GM12878 (cell line): ENCODE measurements around the gene HTRA3. TPM values are rescaled to one million over a fixed set of nuclear protein-coding genes. Genes with fewer than 3 reads are reported as not detected.

Experiments
- ATAC-seq: fragments of 200-7000 bp; cut with Tn5 transposase; 3 replicates; pipeline ENCODE4 v1.9.1; 2020; ENCODE audit warnings: mild to moderate bottlenecking, moderate library complexity
- BruUV-seq: library from RNA; stranded (reverse); fragments of 400-500 nt; replicated peaks from 2 replicates; lab custom pipeline; 2021; lab: Mats Ljungman, UMichigan
- CTCF ChIA-PET: fragments of 300-600 bp; sonication (Branson Sonifier 250); formaldehyde crosslinking; extraction: SDS; loops from one replicate; lab custom pipeline; 2021; ENCODE audit warnings: inconsistent platforms; lab: Yijun Ruan, JAX
- POLR2A ChIA-PET: fragments of 350-600 bp; formaldehyde crosslinking; extraction: SDS; loops from one replicate; lab custom pipeline; 2021; ENCODE audit warnings: inconsistent platforms; lab: Charles Lee
- RAD21 ChIA-PET: fragments of 300-600 bp; sonication (Branson Sonifier 250); formaldehyde crosslinking; loops from one replicate; lab custom pipeline; 2023; ENCODE audit warnings: antibody characterized with exemption; ENCODE audit not compliant: unreplicated experiment; lab: Charles Lee
- SMC1A ChIA-PET: fragments of 300-600 bp; sonication (Branson Sonifier 250); formaldehyde crosslinking; loops from one replicate; lab custom pipeline; 2023; ENCODE audit not compliant: unreplicated experiment, uncharacterized antibody; lab: Charles Lee
- DNase-seq: peaks from one replicate; pipeline ENCODE4 v3.0.0-alpha.2; 2011; ENCODE audit warnings: low read depth, low spot score
- FAIRE-seq: peaks from 3 replicates; lab custom pipeline; 2011; peaks lifted over from hg19 to GRCh38; lab: Jason Lieb, UNC
- H2AFZ ChIP-seq: 2 replicates; pipeline ENCODE4 v1.6.0; 2011; ENCODE audit warnings: low read depth, low read length, control low read depth; ENCODE audit not compliant: control insufficient read depth
- H3K27ac ChIP-seq: 2 replicates; pipeline ENCODE4 v1.5.1; 2011; ENCODE audit warnings: control low read depth; ENCODE audit not compliant: control insufficient read depth, insufficient read depth
- H3K27me3 ChIP-seq, 2 experiments: replicated peaks in 1 of 2; 2 replicates each; pipeline versions ENCODE4 v1.6.0 to v1.6.1; 2011; ENCODE audit warnings: low read length in 1 of 2; ENCODE audit not compliant: control insufficient read depth in 2 of 2, insufficient read depth in 2 of 2
- H3K36me3 ChIP-seq, 2 experiments: 2 replicates each; pipeline ENCODE4 v1.5.1; 2011; ENCODE audit warnings: low read length in 1 of 2; ENCODE audit not compliant: control insufficient read depth in 2 of 2, insufficient read depth in 2 of 2
- H3K4me1 ChIP-seq: 2 replicates; pipeline ENCODE4 v1.6.1; 2011; ENCODE audit warnings: mild to moderate bottlenecking, low read length, moderate library complexity, mixed read lengths; ENCODE audit not compliant: control insufficient read depth, insufficient read depth
- H3K4me2 ChIP-seq: 2 replicates; pipeline ENCODE4 v1.6.0; 2011; ENCODE audit warnings: control low read depth; ENCODE audit not compliant: control insufficient read depth, insufficient read depth
- H3K4me3 ChIP-seq: fragments of 200-600 bp; sonication (generic); 2 replicates; pipeline ENCODE4 v1.5.1; 2016
- H3K79me2 ChIP-seq: 2 replicates; pipeline ENCODE4 v1.6.0; 2011; ENCODE audit warnings: low read length; ENCODE audit not compliant: control insufficient read depth, insufficient read depth
- H3K9ac ChIP-seq: 2 replicates; pipeline ENCODE4 v1.8.0; 2011; ENCODE audit warnings: low read length, control low read depth, mixed read lengths; ENCODE audit not compliant: control insufficient read depth, insufficient read depth
- H3K9me3 ChIP-seq: replicated peaks from 3 replicates; pipeline ENCODE4 v1.5.1; 2011; ENCODE audit warnings: mild to moderate bottlenecking, low read length; ENCODE audit not compliant: control insufficient read depth, insufficient read depth
- H4K20me1 ChIP-seq: 2 replicates; pipeline ENCODE4 v1.6.0; 2011; ENCODE audit not compliant: control insufficient read depth, insufficient read depth
- FOS ChIP-seq: IDR thresholded peaks from 3 replicates; pipeline ENCODE4 v1.6.1; 2011; ENCODE audit warnings: borderline replicate concordance; ENCODE audit not compliant: insufficient read length; ENCODE audit errors: extremely low read depth
- KAT2A ChIP-seq: conservative IDR thresholded peaks from 2 replicates; pipeline ENCODE4 v1.6.1; 2011; ENCODE audit warnings: low read depth, low read length; ENCODE audit not compliant: control insufficient read depth
- NFYA ChIP-seq: IDR thresholded peaks from 2 replicates; pipeline ENCODE4 v1.6.1; 2011; ENCODE audit warnings: low read depth, mild to moderate bottlenecking, low read length, improper control_type of control experiment, borderline replicate concordance
- SIX5 ChIP-seq: IDR thresholded peaks from 2 replicates; pipeline ENCODE4 v1.6.1; 2011; ENCODE audit warnings: mild to moderate bottlenecking, low read depth, low read length, moderate library complexity; ENCODE audit not compliant: severe bottlenecking
- SP1 ChIP-seq: IDR thresholded peaks from one replicate; pipeline ENCODE4 v1.6.1; 2011; ENCODE audit warnings: low read depth, low read length
- YBX1 ChIP-seq: fragments of 450-650 bp; IDR thresholded peaks from 2 replicates; pipeline ENCODE4 v1.6.1; 2016; ENCODE audit warnings: antibody characterized with exemption
- WGBS: methylation state at CpG from one replicate; pipeline ENCODE4 v1.1.6; 2016; ENCODE audit warnings: low lambda C conversion rate; ENCODE audit not compliant: insufficient replicate concordance, insufficient coverage; ENCODE audit errors: missing lambda C conversion rate; 5-methylcytosine and 5-hydroxymethylcytosine counted together
- in situ Hi-C: fragments of 300-500 bp; cut with MboI; formaldehyde crosslinking; loops from 9 replicates; pipeline ENCODE4 v1.14.3; 2018; ENCODE audit warnings: mixed read lengths
- intact Hi-C: fragments of 100-400 bp; cut with micrococcal nuclease; formaldehyde crosslinking; loops from one replicate; pipeline ENCODE4 v1.14.2; 2022; ENCODE audit not compliant: unreplicated experiment
- polyA plus RNA-seq, 11 experiments: library from polyadenylated mRNA; depleted of rRNA in 4 of 11; unstranded in 6 of 11; stranded (reverse) in 5 of 11; fragments of >200 nt; fragmentation: Nextera tagmentation in 4 of 11; fragmentation: Illumina TruSeq in 1 of 11; extraction: Ambion mirVana in 4 of 11; extraction: Trizol in 1 of 11; gene quantifications; 1 replicate in 1 of 11; 2 replicates in 10 of 11; pipeline versions ENCODE4 v1.2.1 to v1.2.3, GENCODE V29; 2011 to 2016; ENCODE audit warnings: inconsistent platforms in 2 of 11, missing spikeins in 2 of 11, low read depth in 1 of 11
- total RNA-seq, 4 experiments: library from RNA; depleted of rRNA in 3 of 4; stranded (reverse); fragments of >200 nt in 3 of 4; fragmentation: Illumina TruSeq in 1 of 4; extraction: Trizol in 1 of 4; gene quantifications; 2 replicates each; pipeline versions ENCODE4 v1.2.1 to v1.2.3, GENCODE V29; 2013 to 2021
- TF ChIP-seq, protein P1 (sequence below), 3 experiments: IDR thresholded peaks in 2 of 3; conservative IDR thresholded peaks in 1 of 3; 2 replicates each; pipeline ENCODE4 v1.5.1; 2011; ENCODE audit warnings: low read depth in 3 of 3, low read length in 3 of 3, mild to moderate bottlenecking in 3 of 3, control low read depth in 2 of 3, moderate library complexity in 2 of 3, inconsistent platforms in 1 of 3, mixed read lengths in 1 of 3; ENCODE audit not compliant: control insufficient read depth in 2 of 3, insufficient read depth in 1 of 3; ENCODE audit errors: extremely low read depth in 1 of 3
- TF ChIP-seq, protein P2 (sequence below): fragments of 450-650 bp; formaldehyde crosslinking; IDR thresholded peaks from 2 replicates; pipeline ENCODE4 v1.5.0; 2022; ENCODE audit warnings: mild to moderate bottlenecking, missing genetic modification characterization

Gene HTRA3
- total and polyA plus RNA-seq, 10 of the 15 experiments (the other 5 are each of a cell fraction or from before 2014, with no cell fraction given) = 0.04 to 1.2 (median 0.08) TPM; not detected in 7

DNA sequence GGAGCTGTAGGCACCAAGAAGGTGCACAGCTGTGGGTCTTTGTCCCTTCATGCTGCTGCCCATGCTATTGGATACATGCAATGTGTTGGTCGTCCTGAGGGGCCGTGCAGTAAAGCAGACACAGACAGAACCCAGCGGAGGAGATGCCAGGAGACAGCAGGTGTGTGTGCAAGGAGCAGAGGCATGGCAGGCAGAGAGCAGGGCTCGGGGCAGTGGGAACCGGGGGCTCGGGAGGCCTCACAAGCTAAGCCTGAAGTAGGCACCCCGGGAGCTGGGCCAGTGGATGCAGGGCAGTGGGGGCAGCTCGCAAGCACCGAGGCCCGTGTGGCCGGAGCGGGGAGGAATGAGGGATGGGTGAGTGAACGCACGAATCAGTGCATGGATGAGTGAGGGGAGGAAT, 13.2 kb downstream of the HTRA3 start:
- ATAC-seq (no peak), DNase-seq (no peak), FAIRE-seq (no peak)
- no peak overlapping the region for H3K4me2 ChIP-seq
- 32% methylated on average over 14 of the region's 14 CpGs for WGBS
- H3K27me3 ChIP-seq = peaks cover 0 to 2% of the 10 kb centered on the region in 2 experiments; a peak in 2 of 4 replicates
- no peaks in the 10 kb centered on the region for H4K20me1 ChIP-seq
- no peaks in the 10 kb centered on the region for H3K9me3 ChIP-seq
- no peak overlapping the region for H3K4me3 ChIP-seq
- H2AFZ ChIP-seq = no peak overlapping the region
- TF ChIP-seq NFYA = no peak
- TF ChIP-seq FOS = no peak
- TF ChIP-seq SIX5 = no peak
- no peak for TF ChIP-seq SP1
- TF ChIP-seq, protein P1, sequence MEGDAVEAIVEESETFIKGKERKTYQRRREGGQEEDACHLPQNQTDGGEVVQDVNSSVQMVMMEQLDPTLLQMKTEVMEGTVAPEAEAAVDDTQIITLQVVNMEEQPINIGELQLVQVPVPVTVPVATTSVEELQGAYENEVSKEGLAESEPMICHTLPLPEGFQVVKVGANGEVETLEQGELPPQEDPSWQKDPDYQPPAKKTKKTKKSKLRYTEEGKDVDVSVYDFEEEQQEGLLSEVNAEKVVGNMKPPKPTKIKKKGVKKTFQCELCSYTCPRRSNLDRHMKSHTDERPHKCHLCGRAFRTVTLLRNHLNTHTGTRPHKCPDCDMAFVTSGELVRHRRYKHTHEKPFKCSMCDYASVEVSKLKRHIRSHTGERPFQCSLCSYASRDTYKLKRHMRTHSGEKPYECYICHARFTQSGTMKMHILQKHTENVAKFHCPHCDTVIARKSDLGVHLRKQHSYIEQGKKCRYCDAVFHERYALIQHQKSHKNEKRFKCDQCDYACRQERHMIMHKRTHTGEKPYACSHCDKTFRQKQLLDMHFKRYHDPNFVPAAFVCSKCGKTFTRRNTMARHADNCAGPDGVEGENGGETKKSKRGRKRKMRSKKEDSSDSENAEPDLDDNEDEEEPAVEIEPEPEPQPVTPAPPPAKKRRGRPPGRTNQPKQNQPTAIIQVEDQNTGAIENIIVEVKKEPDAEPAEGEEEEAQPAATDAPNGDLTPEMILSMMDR (IDR thresholded peaks at IDR 0.05 in 2 of 3, conservative IDR thresholded peaks at IDR 0.05 in 1 of 3; ENCODE audit: control insufficient read depth in 2 of 3, extremely low read depth in 1 of 3, insufficient read depth in 1 of 3, low read depth in 3 of 3, low read length in 3 of 3) = no peak
- no peak for TF ChIP-seq KAT2A
- TF ChIP-seq, protein P2, sequence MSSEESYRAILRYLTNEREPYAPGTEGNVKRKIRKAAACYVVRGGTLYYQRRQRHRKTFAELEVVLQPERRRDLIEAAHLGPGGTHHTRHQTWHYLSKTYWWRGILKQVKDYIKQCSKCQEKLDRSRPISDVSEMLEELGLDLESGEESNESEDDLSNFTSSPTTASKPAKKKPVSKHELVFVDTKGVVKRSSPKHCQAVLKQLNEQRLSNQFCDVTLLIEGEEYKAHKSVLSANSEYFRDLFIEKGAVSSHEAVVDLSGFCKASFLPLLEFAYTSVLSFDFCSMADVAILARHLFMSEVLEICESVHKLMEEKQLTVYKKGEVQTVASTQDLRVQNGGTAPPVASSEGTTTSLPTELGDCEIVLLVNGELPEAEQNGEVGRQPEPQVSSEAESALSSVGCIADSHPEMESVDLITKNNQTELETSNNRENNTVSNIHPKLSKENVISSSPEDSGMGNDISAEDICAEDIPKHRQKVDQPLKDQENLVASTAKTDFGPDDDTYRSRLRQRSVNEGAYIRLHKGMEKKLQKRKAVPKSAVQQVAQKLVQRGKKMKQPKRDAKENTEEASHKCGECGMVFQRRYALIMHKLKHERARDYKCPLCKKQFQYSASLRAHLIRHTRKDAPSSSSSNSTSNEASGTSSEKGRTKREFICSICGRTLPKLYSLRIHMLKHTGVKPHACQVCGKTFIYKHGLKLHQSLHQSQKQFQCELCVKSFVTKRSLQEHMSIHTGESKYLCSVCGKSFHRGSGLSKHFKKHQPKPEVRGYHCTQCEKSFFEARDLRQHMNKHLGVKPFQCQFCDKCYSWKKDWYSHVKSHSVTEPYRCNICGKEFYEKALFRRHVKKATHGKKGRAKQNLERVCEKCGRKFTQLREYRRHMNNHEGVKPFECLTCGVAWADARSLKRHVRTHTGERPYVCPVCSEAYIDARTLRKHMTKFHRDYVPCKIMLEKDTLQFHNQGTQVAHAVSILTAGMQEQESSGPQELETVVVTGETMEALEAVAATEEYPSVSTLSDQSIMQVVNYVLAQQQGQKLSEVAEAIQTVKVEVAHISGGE = no peak
- no peak for TF ChIP-seq YBX1
- ChIA-PET RAD21 (interaction anchor here (2.0 kb wide), 1 partner anchor 106 kb away, joined by 4 read pairs; no protein-coding TSS in a partner anchor), CTCF (no interaction called here), SMC1A (no interaction called here), POLR2A (no interaction called here)
- no peaks in the 10 kb centered on the region for H3K79me2 ChIP-seq
- H3K36me3 ChIP-seq = no peaks in the 10 kb centered on the region
- H3K27ac ChIP-seq = no peak overlapping the region
- intact Hi-C loops (no loop called here), in situ Hi-C loops (no loop called here)
- no TSS peak for BruUV-seq
- no peaks in the 10 kb centered on the region for H3K4me1 ChIP-seq
- no peak overlapping the region for H3K9ac ChIP-seq
